ENCODE measurements around the gene GPHB5. TPM values are rescaled to one million over a fixed set of nuclear protein-coding genes. Genes with fewer than 3 reads are reported as not detected.

The GPHB5 gene
- total RNA-seq, 1 donor from 2014 or later = not detected

GRCh38 chr14:63300854-63301253 lies 17.9 kb downstream of the GPHB5 start:
- Mint-ChIP-seq H3K4me3 (no peak overlapping the region), H3K36me3 (no peaks in the 10 kb centered on the region), H3K9me3 (peaks cover 5% of the 10 kb centered on the region), H3K4me1 (no peaks in the 10 kb centered on the region), H3K27me3 (ENCODE audit: low read depth) (no peaks in the 10 kb centered on the region), H3K27ac (no peak overlapping the region)
- no peak for TF ChIP-seq CTCF (IDR thresholded peaks at IDR 0.05; ENCODE audit: unreplicated experiment)
- no peak for DNase-seq (ENCODE audit: low spot score in 2 of 2, unreplicated experiment in 2 of 2)

- Mint-ChIP-seq H3K27ac (no peak overlapping the region), H3K9me3 (peaks cover 5% of the 10 kb centered on the region), H3K27me3 (ENCODE audit: low read depth) (no peaks in the 10 kb centered on the region), H3K4me1 (no peaks in the 10 kb centered on the region), H3K36me3 (no peaks in the 10 kb centered on the region), H3K4me3 (no peak overlapping the region)
- TF ChIP-seq CTCF (IDR thresholded peaks at IDR 0.05; ENCODE audit: unreplicated experiment) = no peak
- no peak for DNase-seq (ENCODE audit: low spot score in 2 of 2, unreplicated experiment in 2 of 2)
Measured at GRCh38 chr14:63299351-63300110, 19.2 kb downstream of the GPHB5 start.

- Mint-ChIP-seq H3K4me3 (no peak overlapping the region), H3K36me3 (no peaks in the 10 kb centered on the region)
- TF ChIP-seq CTCF (IDR thresholded peaks at IDR 0.05; ENCODE audit: unreplicated experiment) = no peak
Measured at GRCh38 chr14:63297372-63298063, 21.2 kb downstream of the GPHB5 start.

GRCh38 chr14:63296060-63296563 lies 22.6 kb downstream of the GPHB5 start:
- H3K4me3 Mint-ChIP-seq = no peak overlapping the region
- no peaks in the 10 kb centered on the region for H3K27me3 Mint-ChIP-seq (ENCODE audit: low read depth)
- peaks cover 3% of the 10 kb centered on the region for H3K9me3 Mint-ChIP-seq
- no peak for TF ChIP-seq CTCF (IDR thresholded peaks at IDR 0.05; ENCODE audit: unreplicated experiment)
- no peaks in the 10 kb centered on the region for H3K36me3 Mint-ChIP-seq
- no peaks in the 10 kb centered on the region for H3K4me1 Mint-ChIP-seq
- no peak overlapping the region for H3K27ac Mint-ChIP-seq
- no peak for DNase-seq (ENCODE audit: low spot score in 2 of 2, unreplicated experiment in 2 of 2)

More at GRCh38 chr14:63297372-63298063, 21.2 kb downstream of the GPHB5 start:
- no peak overlapping the region for H3K27ac Mint-ChIP-seq
- H3K9me3 Mint-ChIP-seq = peaks cover 5% of the 10 kb centered on the region
- H3K4me1 Mint-ChIP-seq = no peaks in the 10 kb centered on the region
- no peaks in the 10 kb centered on the region for H3K27me3 Mint-ChIP-seq (ENCODE audit: low read depth)
- DNase-seq (ENCODE audit: low spot score in 2 of 2, unreplicated experiment in 2 of 2) = no peak

GRCh38 chr14:63295231-63295685 lies 23.5 kb downstream of the GPHB5 start:
- no peak for DNase-seq (ENCODE audit: low spot score in 2 of 2, unreplicated experiment in 2 of 2)
- H3K9me3 Mint-ChIP-seq = peaks cover 3% of the 10 kb centered on the region
- no peaks in the 10 kb centered on the region for H3K36me3 Mint-ChIP-seq
- H3K27ac Mint-ChIP-seq = no peak overlapping the region
- H3K4me1 Mint-ChIP-seq = no peaks in the 10 kb centered on the region
- no peak for TF ChIP-seq CTCF (IDR thresholded peaks at IDR 0.05; ENCODE audit: unreplicated experiment)
- H3K4me3 Mint-ChIP-seq = no peak overlapping the region
- H3K27me3 Mint-ChIP-seq (ENCODE audit: low read depth) = no peaks in the 10 kb centered on the region

Data from mesothelial cell of epicardium (in vitro differentiated cells).